Colonic mucosa (tissue), 4 donors: ENCODE measurements around the gene TTN. TPM values are rescaled to one million over a fixed set of nuclear protein-coding genes. Genes with fewer than 3 reads are reported as not detected.
A peak's percentile ranks its signal among the peaks of the same experiment; 100 is the strongest.

ENCODE experiments used
- DNase-seq: peaks from one replicate; pipeline ENCODE4 v3.0.0-alpha.2; 2020
- H3K27ac ChIP-seq: fragments of 200-600 bp; one replicate; pipeline ENCODE4 v1.8.0; 2021
- H3K27me3 ChIP-seq: fragments of 200-600 bp; one replicate; pipeline ENCODE4 v1.8.0; 2021
- H3K36me3 ChIP-seq: fragments of 200-600 bp; one replicate; pipeline ENCODE4 v1.8.0; 2021
- H3K4me1 ChIP-seq: fragments of 200-600 bp; one replicate; pipeline ENCODE4 v1.8.0; 2021; ENCODE audit warnings: mild to moderate bottlenecking
- H3K4me3 ChIP-seq: fragments of 200-600 bp; one replicate; pipeline ENCODE4 v1.8.0; 2021
- H3K9ac ChIP-seq, 2 donors: one replicate each; pipeline ENCODE4 v1.7.0; 2013; ENCODE audit warnings: control low read depth in 2 of 2, low read depth in 2 of 2, low read length in 2 of 2
- H3K9me3 ChIP-seq: fragments of 200-600 bp; one replicate; pipeline ENCODE4 v1.8.0; 2021
- intact Hi-C: fragments of 100-400 bp; cut with DNase I; formaldehyde crosslinking; loops from one replicate; pipeline ENCODE4 v1.14.1; 2022
- total RNA-seq, 2 donors: library from RNA; stranded (reverse); fragmentation: NEBNext Ultra II Directional in 1 of 2; extraction: Animal tissue kit (Norgen Biotek cat#: 25700) in 1 of 2; gene quantifications; one replicate each; pipeline ENCODE4 v1.2.1, GENCODE V29; 2021
- TF ChIP-seq, protein P1 (sequence below): fragments of 200-600 bp; IDR thresholded peaks from one replicate; pipeline ENCODE4 v1.8.0; 2022; ENCODE audit warnings: antibody characterized with exemption, mild to moderate bottlenecking
- donor health status: healthy.
- donor health status: DM: no; HTN: no; CAD: no.
- donor health status: DM: no; HTN: no; CAD: no.

Gene TTN
- total RNA-seq, 2 donors from 2014 or later = 0.99 to 1.8 TPM

DNA sequence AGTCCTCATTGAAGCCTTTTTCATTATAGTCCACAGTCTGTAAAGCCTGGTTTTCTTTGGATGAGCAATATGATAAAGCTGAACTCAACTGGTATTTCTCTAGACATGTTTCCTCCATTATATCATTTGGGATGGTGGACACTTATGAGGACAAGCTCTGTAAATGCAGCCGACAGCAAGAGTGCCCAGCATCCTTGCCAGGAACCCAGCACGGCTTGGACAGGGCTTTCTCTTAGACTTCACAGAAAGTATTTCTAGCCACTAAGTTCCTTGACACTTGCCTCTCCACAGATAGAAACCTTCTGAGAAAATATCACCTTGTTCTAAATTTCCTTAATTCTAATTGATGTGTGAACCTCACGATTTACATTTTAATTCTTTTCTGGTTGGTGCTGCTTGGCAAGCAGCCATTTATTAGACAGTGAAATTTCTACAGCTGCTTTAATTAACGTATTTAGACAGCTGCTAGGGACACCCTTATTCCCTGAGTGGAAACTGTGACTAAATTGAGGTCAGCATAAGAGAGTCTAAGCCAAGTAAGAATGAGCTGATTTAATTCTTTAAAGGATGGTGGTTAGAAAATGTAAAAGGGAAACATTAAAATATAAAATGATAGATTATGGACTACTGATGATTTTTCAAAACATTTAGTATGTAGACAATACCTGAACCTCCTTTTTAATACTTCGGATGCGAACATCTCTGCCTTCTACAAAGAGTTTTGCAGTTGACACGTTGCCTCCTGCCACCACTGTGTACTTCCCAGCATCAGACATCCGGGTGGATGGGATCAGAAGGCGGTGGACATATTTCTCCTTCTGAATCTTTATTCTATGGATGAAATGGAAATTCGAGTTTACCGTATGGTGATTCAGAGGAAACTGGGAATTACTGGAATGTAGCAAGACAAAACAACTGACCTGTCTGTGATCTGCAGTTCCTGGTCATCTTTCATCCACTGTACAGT is 39.8 kb downstream of the TTN start:
- intact Hi-C loops = no loop called here
- Histone ChIP-seq H3K4me1 (no peaks in the 10 kb centered on the region), H3K9ac (no peak overlapping the region), H3K9me3 (no peaks in the 10 kb centered on the region), H3K4me3 (no peak overlapping the region), H3K27me3 (no peaks in the 10 kb centered on the region), H3K27ac (no peak overlapping the region), H3K36me3 (no peaks in the 10 kb centered on the region)
- DNase-seq = no peak
- TF ChIP-seq, protein P1, sequence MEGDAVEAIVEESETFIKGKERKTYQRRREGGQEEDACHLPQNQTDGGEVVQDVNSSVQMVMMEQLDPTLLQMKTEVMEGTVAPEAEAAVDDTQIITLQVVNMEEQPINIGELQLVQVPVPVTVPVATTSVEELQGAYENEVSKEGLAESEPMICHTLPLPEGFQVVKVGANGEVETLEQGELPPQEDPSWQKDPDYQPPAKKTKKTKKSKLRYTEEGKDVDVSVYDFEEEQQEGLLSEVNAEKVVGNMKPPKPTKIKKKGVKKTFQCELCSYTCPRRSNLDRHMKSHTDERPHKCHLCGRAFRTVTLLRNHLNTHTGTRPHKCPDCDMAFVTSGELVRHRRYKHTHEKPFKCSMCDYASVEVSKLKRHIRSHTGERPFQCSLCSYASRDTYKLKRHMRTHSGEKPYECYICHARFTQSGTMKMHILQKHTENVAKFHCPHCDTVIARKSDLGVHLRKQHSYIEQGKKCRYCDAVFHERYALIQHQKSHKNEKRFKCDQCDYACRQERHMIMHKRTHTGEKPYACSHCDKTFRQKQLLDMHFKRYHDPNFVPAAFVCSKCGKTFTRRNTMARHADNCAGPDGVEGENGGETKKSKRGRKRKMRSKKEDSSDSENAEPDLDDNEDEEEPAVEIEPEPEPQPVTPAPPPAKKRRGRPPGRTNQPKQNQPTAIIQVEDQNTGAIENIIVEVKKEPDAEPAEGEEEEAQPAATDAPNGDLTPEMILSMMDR = no peak

DNA sequence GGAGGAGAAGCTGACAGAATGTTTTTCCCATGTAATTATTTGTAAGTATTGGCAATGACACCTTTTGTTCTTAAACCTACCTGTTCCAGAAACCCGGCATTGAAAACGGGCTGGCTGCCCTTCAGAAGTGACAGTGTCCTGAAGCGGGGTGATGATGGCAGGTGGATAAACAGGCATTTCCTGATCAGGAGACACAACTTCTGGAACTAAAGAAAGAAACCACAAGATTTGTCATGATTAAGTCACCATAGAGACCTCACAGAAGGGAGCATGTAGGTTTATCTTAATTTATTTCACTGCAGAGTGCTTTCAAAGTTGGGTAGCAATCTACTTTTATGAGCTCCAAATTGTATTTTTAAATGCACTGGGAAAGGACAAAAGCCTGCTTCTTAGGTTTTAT is 43.1 kb downstream of the TTN start:
- no peaks in the 10 kb centered on the region for H3K27me3 ChIP-seq
- H3K9ac ChIP-seq = no peak overlapping the region
- TF ChIP-seq, protein P1 = no peak
- intact Hi-C loops = no loop called here
- no peak overlapping the region for H3K4me3 ChIP-seq
- no peaks in the 10 kb centered on the region for H3K4me1 ChIP-seq
- H3K36me3 ChIP-seq = no peaks in the 10 kb centered on the region
- H3K9me3 ChIP-seq = no peaks in the 10 kb centered on the region
- H3K27ac ChIP-seq = no peak overlapping the region
- no peak for DNase-seq

GRCh38 chr2:178761759-178762371 is 45.4 kb downstream of the TTN start:
- Histone ChIP-seq H3K36me3 (no peaks in the 10 kb centered on the region), H3K9me3 (no peaks in the 10 kb centered on the region), H3K27ac (no peak overlapping the region), H3K9ac (no peak overlapping the region), H3K4me3 (no peak overlapping the region), H3K4me1 (no peaks in the 10 kb centered on the region), H3K27me3 (no peaks in the 10 kb centered on the region)
- TF ChIP-seq, protein P1 = peak; percentile 58
- DNase-seq = peak; percentile 19
- intact Hi-C loops = no loop called here

- intact Hi-C loops = no loop called here
- no peaks in the 10 kb centered on the region for H3K9me3 ChIP-seq
- DNase-seq = no peak
- TF ChIP-seq, protein P1 = no peak
- no peaks in the 10 kb centered on the region for H3K4me1 ChIP-seq
- no peak overlapping the region for H3K9ac ChIP-seq
- no peaks in the 10 kb centered on the region for H3K27me3 ChIP-seq
- no peak overlapping the region for H3K4me3 ChIP-seq
- no peaks in the 10 kb centered on the region for H3K36me3 ChIP-seq
- H3K27ac ChIP-seq = no peak overlapping the region
Observed at GRCh38 chr2:178756843-178757242, 50.4 kb downstream of the TTN start.

DNA sequence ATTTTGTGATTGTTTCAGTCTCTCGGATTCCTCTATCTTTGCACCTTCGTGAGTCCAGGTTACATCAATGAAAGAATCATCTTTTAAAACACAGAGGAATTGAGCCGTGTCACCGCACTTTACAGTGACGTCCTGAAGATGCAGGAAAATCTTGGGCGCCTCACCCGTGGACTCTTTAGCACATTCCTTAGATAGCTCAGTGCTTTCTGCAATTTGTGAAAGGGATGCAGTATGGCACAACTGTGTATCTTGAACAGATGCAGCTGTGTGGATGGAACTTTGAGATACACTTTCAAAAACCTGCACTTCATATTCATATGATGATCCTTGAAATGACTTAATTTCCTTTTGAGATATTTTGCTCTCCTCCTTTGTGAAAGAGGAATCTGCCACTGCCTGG is 50.9 kb downstream of the TTN start:
- H3K4me3 ChIP-seq = no peak overlapping the region
- no peaks in the 10 kb centered on the region for H3K4me1 ChIP-seq
- no peaks in the 10 kb centered on the region for H3K36me3 ChIP-seq
- no peak for DNase-seq
- TF ChIP-seq, protein P1 = no peak
- H3K9ac ChIP-seq = no peak overlapping the region
- no peak overlapping the region for H3K27ac ChIP-seq
- H3K27me3 ChIP-seq = no peaks in the 10 kb centered on the region
- intact Hi-C loops = no loop called here
- H3K9me3 ChIP-seq = no peaks in the 10 kb centered on the region
